GM19240 (cell line): ENCODE measurements around the gene SCGB2B2.
"Not testable (repeated sequence)": the region's sequence is repeated elsewhere in the genome, so short reads cannot be mapped to it uniquely, and the experiment has no call there.

ENCODE experiments used
- DNase-seq: peaks from one replicate; pipeline ENCODE4 v3.0.0; 2011; ENCODE audit warnings: low spot score; ENCODE audit not compliant: insufficient read length

SCGB2B2 gene

DNA sequence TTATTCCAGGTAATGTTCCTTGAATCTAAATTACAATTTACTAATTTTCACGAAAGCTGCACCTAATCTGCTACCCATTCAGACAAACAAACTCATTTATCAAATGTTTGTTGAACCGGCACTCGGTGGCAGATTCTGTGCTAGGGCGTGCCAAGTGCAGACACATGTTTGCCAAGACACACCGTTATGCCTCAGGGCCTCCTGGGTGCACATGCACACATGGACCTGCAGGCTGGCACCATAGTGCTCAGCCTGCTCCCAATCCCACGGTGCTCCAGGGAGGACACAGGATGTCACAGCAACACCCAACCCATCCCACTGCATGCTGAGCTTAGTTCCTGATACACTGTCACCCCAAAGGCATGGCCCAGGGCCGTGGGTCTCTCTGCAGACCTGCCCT lies 7.7 kb downstream of the SCGB2B2 start:
- no peak for DNase-seq

DNA sequence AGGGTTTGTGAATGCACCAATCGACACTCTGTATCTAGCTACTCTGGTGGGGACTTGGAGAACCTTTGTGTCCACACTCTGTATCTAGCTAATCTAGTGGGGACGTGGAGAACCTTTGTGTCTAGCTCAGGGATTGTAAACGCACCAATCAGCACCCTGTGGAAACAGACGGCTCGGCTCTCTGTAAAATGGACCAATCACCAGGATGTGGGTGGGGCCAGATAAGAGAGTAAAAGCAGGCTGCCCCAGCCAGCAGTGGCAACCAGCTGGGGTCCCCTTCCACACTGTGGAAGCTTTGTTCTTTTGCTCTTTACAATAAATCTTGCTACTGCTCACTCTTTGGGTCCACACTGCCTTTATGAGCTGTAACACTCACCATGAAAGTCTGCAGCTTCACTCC lies 8.3 kb downstream of the SCGB2B2 start:
- not testable (repeated sequence) for DNase-seq

DNA sequence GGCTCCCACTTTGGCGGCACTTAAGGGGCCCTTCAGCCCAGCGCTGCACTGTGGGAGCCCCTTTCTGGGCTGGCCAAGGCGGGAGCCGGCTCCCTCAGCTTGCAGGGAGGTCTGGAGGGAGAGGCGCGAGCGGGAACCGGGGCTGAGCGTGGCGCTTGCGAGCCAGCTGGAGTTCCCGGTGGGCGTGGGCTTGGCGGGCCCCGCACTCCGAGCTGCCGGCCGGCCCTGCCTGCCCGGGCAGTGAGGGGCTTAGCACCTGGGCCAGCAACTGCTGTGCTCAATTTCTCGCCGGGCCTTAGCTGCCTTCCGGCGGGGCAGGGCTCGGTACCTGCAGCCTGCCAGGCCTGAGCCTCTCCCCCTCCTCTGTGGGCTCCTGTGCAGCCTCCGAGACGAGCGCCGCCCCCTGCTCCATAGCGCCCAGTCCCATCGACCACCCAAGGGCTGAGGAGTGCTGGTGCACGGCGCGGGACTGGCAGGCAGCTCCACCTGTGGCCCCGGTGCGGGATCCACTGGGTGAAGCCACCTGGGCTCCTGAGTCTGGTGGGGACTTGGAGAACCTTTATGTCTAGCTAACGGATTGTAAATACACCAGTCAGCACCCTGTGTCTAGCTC lies 8.8 kb downstream of the SCGB2B2 start:
- not testable (repeated sequence) for DNase-seq

DNA sequence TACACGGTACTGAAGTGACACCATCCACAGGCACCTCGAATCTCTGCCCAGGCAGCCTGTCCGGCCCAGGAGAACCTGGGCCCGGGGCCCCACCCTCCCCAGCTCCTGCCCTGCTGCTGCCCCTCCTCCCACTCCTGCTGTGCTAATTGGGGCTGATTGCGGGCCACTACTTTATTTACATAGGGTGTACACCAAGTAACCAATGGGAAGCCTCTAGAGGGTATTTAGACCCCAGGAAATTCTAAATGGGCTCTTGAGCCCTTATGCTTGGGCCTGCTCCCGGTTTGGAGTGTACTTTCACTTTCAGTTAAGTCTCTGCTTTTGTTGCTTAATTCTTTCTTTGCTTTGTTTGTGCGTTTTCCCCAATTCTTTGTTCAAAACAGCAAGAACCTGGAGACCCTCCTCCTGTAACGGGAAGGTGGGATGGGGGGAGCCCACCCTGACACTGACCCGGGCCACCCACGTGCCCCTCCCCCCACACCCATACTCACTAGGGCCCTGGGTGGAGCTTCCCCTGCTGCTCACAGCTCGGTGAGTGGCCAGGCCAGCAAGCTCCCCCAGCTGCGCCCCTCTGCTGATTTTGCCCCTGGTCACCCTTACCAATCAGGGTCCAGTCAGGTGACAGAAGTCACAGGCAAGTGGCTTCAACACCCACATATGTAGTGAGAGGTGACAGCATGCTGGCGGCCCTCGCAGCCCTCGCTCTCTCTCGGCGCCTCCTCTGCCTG lies 9.4 kb downstream of the SCGB2B2 start:
- no peak for DNase-seq

DNA sequence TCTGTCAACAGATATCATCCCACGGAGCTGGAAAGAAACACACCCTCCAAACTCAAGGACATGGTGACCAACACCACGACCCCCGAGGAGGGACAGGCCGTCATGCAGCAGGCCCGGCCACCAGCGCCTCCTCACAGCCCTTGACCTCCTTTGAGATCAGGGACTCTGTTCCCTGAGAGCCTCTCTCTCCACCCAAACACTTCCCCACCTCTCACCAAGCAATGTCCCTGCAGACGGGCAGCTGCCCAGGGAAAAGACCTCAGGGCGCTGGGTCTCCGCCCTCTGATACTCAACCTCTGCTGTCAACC lies 10.0 kb downstream of the SCGB2B2 start:
- DNase-seq: no peak

DNA sequence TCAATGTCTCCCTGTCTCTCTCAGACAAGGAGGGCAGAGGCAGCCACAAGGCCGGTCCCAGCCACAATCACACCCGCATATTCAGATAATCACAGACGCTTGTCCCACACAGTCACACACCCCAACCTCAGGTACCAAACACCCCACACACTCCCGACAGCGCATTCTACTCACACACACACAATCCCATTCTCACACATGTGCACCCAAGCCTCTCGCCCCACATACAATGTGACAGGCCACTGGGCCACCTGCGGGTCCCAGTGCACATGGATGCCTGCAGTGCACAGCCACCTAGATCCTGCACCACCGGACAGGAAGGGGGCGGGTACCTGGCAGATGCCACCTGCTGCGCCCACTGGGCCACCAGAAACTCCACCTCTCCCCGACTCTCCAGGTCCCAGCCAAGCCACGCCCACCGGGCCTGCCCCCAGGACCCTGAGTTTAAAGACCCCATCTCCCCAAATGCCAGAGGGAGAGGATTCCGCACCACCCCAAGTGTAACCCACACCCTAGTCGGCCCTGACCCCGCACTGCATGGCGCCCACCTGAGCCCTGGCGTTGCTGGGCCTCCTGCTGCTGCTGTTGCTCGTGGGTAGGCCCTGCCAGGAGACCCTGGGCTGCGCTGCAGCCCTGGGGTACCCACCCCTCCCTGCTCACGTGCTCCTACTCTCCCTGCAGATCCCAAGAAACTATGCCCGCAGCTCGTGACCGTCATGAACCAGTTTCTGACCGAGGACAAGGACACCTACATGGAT lies 10.6 kb downstream of the SCGB2B2 start:
- no peak for DNase-seq

DNA sequence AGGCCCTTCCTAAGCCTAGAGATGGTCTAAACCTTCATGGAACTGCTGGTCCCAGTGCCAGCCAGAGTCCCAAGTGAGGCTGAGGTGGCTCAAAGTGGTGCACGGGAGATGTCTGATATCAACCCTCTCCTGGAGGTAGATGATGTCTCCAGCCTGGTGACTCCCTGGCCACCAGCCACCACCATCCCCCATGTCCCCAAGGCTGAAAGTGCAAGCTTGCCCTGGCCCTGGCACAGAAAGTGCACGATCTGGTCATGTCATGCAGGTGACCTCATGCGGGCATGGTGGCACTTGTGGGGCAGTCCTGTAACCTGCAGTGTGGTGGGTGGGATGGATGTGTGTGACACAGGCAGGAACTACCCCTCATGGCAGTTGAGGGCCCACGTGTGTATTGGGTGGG lies 11.7 kb downstream of the SCGB2B2 start:
- not testable (repeated sequence) for DNase-seq

DNA sequence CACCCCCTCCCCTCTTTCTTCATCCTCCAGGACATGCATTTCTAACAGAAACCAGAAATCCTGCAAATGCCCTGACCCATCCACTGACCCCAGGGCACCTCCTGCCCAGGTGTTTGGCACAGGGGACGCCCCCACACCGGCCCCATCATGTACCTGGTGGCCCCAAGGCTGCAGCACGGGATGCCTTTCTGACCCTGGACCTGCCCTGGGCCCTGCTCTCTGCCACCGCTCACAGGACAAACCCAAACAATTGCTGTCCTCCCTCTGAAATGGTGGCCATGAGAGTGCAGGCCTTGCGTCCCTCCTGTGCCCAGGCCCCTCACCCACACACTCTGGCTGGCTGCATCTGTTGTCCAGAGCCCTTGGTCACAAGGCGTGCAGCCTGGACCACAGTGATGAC lies 12.1 kb downstream of the SCGB2B2 start:
- DNase-seq: no peak

DNA sequence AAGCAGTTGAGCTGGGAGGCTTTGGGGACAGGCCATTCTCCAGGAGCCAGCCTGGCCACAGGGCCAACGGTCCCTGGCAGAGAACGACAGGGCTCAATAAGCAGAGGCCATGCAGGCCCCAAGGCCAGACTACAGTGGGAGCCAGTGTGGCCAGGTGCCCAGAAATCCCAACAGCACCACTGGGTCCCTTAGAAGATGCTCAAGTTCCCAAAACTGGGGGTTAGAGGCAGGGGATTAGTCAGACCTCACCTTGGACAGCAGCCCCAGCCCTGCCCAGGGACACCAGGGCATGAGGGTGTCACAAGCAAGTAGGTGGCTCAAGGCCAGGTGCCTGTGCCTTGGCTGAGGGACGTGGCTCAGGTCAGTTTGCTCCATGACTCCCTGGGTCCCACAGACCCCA lies 12.8 kb downstream of the SCGB2B2 start:
- DNase-seq: no peak

DNA sequence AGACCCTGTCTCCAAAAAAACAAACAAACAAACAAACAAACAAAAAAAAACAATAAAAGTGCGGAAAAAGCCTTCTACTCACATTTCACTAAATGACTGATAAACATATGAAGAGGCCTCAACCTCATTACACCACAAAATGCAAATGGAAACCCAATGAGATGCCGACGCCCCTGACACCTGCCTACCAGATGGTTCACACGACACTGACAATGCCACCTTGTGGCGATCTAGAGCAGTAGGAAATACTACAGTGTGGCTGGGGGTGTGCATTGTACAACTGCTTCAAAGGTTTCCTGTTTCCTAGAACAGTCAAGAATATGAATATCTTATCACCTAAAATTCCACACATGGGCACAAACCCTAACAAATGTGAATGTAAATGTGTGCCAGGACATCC lies 14.0 kb downstream of the SCGB2B2 start:
- no peak for DNase-seq

DNA sequence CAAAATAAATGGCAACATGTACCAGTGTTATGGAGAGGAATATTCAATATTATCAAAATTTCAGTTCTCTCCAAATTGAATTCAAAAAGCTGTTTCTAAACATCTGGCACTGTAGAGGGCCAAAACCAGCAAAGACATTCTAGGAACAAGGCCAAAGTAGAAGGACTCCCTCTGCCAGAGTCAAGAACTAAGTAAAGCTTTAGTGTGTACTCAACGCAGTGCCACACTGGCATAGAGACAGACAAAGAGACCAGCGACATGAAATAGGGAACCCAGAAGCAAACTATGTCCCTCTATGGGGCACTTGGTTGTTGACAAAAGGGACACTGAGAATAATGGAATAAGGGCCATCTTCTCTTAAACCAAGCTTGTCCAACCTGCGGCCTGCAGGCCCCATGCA lies 15.6 kb downstream of the SCGB2B2 start:
- no peak for DNase-seq

DNA sequence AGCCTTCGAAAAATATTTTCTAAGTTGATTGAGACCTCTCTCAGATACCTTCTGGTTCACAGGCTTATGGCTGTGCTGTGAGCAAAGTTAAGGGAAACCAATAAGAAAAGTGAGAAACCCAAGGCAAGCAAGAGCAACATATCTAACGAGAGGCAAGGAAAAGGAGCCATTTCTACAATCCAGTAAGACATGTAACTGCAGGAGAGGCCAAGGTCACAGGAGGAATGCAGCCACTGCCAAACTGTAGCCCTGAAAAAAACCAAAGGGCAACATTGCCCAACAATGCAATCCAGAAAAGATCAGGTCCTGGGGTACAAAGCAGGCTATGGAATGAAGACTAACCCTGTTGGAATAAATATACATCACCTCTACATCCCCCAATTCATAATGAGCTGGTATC lies 21.3 kb downstream of the SCGB2B2 start:
- no peak for DNase-seq

DNA sequence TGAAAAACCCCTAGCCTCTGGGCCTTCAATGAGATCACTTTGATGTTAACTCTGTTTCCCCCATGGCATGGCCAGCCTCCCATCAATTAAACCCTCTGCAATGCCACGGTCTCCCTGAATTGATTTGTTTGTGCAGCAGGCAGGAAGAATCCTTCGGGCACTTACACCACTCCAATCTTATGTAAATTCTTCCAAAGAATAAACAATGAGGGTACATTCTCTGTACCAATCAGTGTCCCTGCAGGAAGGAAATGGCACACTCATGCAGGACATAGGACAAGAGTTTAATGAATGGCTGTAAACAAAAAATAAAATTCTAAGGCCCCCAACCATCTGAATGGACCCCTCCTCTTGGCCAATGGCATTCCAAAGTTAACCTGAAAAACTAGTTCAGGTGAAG lies 22.2 kb downstream of the SCGB2B2 start:
- no peak for DNase-seq

DNA sequence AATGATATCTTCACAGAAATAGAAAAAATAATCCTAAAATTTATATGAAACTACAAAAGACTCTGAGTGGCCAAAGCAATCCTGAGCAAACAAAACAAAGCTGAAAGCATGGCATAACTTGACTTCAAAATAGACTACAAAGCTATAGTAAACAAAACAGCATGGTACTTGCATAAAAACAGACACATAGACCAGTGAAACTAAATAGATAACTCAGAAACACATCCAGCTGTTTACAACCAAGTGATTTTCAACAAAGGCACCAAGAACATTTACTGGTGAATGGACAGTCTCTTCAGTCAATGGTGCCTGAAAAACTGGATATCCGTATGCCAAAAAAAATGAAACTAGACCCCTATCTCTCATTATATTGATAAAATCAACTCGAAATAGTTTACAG lies 25.2 kb downstream of the SCGB2B2 start:
- no peak for DNase-seq

DNA sequence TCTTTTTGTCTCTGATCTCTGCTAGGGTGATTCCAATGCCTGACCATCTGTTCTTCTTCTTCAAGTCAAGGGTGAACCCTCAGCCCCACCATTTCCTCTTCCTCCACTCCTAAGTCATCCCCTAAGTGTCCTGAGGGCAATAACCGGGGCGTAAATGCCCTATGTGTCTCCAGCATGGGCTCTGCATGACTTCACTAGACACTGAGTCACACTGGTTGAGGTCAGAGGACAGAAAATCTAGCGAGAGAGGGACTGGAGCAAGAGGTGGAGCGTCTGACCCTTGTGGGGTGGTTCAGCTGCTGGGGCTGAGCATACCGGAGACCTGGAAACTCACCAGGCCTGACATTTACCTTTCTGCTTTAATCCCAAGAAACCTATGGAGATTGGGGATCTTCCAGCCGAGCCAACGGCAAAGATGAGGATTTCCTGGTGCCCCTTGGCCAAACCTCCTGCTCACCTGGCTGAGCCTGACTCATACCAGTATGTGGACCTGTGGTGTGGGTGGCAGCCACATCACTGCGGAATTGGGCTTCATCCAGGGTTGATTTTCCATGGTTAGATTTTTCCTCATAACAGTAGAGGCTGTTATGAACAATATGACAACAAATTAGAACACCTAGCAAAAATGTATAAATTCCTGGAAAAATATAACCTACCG lies 26.9 kb downstream of the SCGB2B2 start:
- DNase-seq: no peak

DNA sequence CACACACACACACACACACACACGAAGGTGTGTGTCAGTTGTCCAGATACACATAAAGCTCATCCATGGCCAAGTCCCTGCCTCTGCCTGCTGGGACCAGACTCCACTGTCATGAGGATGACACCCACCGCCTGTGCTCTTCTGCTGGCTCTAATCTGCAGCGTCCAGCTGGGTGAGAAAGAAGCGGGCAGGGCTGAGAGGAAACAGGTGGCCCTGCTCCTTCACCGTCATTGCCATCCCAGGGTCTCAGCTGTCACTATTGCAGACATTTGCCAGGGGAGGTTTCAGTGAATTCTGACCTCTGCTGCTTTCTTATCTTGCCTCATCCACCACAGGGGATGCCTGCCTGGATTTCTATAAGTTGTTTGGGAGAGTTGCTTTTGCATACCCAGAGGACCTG lies 31.4 kb downstream of the SCGB2B2 start:
- no peak for DNase-seq

DNA sequence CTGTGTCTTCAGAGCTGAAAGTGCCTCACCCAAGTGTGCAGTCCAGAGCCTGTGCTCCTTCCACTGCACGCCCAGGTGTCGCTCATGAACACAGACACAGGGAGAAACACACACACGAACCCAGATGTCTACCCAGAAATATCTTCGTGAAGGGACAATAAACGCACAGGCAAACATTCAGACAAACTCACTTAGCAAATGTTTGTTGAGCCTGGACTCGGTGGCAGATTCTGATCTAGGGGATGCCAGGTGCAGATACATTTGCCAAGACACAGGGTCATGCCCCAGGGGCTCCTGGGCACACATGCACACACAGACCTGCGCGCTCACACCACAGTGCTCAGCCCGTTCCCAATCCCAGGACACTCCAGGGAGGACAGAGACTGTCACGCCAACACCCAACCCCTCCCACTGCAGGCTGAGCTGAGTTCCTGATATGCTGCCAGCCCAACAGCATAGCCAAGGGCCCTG lies 31.9 kb downstream of the SCGB2B2 start:
- DNase-seq: no peak

DNA sequence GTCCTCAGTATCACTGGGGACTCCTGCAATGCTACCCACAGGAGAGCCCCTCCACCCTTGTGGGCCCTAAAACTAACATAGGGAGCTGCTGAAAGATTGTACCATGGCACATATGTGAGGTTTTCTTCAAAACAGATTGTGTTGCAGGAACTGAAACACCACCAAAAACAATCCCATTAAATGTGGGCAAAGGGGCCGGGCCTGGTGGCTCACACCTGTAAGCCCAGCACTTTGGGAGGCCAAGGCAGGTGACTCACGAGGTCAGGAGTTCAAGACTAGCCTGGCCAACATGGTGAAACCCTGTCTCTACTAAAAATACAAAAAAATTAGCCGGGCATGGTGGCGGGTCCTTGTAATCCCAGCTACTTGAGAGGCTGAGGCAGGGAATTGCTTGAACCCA lies 34.7 kb downstream of the SCGB2B2 start:
- DNase-seq: no peak

DNA sequence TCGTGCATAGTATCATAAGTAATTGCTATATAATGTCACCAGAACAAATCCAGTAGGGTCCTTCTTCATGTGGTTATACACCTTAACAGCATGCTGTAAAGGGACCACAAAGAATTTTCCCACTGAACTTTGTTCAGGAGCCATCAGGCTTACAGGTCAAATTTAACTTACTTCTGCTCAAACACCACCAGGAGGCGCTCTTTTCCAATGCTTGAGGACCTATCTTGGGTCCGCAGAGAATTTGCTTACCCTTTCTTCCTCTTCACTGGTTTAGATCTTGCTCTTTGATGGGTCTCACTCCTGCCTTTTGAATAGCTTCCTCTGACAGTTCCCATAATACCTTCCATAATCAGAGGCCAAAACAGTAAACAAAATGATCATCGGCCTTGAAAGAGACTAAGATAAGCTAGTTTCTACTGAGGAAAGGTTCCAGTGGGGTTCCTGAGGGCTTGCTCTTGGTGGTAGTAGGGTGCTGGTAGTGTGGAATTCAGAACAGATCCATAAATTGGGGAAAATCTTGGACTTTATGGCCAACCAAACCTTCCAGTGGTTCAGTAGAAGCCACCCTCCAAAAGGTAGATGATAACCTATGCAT lies 37.4 kb downstream of the SCGB2B2 start:
- DNase-seq: no peak

DNA sequence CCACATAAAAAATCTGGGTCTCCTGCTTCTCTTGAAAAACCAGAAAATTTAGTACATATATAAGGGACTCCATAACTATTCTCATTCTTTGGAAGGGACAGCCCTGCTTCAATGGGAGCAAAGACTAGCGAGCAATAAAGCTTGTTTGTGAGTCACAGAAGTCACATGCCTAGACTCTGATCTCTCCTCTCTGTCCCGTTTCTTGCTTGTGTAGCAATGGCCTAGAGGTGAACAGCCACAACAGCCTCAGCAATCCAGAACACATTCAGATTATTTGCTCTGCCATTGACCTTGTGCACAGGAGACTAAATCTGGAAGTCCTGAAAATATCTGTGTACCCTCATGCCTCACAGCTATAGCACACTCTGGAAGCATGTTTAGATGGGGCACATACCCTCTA lies 43.2 kb downstream of the SCGB2B2 start:
- no peak for DNase-seq
